ENCODE results near the gene ANKFN1.

The ANKFN1 gene

GRCh38 chr17:56152874-56153602, at the start of gene ANKFN1:
Gene ANKFN1 (plus strand): TSS chr17:56153475. CDS start chr17:56212668, 59,193 bp downstream.
- no peak for DNase-seq (ENCODE audit: low read depth in 2 of 3, low spot score in 1 of 3)

GRCh38 chr17:56108811-56109284, 44.4 kb upstream of the ANKFN1 start:
- no peak for DNase-seq (ENCODE audit: low read depth in 2 of 3, low spot score in 1 of 3)

DNA sequence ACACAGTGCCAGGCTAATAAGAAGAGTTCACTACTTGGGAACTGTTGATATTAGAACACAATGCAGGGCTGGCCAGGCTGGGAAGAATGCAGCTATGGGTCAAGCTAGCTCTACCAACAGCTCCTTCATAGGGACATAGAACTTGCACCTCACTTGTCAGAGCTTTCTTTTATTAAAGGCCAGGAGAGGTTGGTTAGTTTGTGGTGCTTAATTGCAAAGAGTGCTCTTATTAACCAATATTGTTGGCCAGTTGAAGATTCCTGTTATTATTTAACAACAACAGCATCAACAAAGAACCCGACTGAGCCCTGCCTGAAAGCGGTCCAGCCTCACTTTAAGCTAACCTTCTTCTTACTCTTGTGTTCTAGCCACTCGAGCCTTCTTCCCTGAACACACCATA, 43.4 kb upstream of the ANKFN1 start:
- DNase-seq (ENCODE audit: low read depth in 2 of 3, low spot score in 1 of 3), result no peak

- DNase-seq (ENCODE audit: low read depth in 2 of 3, low spot score in 1 of 3), result no peak
Measured at GRCh38 chr17:56110463-56111135, 42.7 kb upstream of the ANKFN1 start.

- DNase-seq (ENCODE audit: low read depth in 2 of 3, low spot score in 1 of 3), result no peak
Measured at GRCh38 chr17:56111706-56112485, 41.4 kb upstream of the ANKFN1 start.

- no peak for DNase-seq (ENCODE audit: low read depth in 2 of 3, low spot score in 1 of 3)
Measured at GRCh38 chr17:56113486-56113885, 39.8 kb upstream of the ANKFN1 start.

DNA sequence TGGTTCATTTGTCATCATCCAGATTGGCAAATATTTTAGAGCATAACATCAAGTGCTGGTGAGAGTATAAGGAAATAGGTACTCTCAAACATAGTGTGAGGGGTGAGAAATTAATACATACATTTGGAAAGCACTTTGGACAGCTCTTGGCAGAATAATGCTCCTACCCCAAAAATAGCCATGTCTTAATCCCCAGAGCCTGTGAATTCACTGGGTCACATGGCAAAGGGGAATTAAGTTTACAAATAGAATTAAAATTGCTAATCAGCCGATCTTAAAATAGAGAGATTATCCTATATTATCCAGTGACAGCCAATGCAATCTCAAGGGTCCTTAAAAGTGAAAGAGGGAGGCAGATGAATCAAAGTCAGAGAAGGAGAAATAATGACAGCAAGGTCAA, 38.8 kb upstream of the ANKFN1 start:
- no peak for DNase-seq (ENCODE audit: low read depth in 2 of 3, low spot score in 1 of 3)

DNA sequence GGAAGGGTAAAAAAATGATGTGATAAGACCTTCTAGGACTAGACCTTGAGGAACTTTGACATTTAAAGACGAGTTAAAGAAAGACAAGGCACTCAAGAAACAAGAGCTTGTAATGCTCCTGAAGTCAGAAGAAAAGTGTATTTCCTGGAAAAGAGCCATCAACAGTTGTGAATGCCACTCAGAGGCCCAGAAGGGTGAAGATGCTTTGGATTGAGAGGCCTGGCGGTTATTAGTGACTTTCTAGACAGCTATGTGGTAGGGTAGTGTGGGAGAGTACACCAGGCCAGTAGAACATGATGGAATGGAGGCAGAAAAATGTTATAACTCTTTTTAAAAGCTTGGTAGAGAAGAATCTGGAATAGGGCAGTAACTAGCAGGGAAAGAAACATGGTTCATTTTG, 34.1 kb upstream of the ANKFN1 start:
- DNase-seq (ENCODE audit: low read depth in 2 of 3, low spot score in 1 of 3), result no peak

GRCh38 chr17:56119936-56120335, 33.3 kb upstream of the ANKFN1 start:
- DNase-seq (ENCODE audit: low read depth in 2 of 3, low spot score in 1 of 3), result no peak

- DNase-seq (ENCODE audit: low read depth in 2 of 3, low spot score in 1 of 3), result no peak
Measured at GRCh38 chr17:56121191-56122051, 31.9 kb upstream of the ANKFN1 start.

- no peak for DNase-seq (ENCODE audit: low read depth in 2 of 3, low spot score in 1 of 3)
Measured at GRCh38 chr17:56125830-56126819, 27.1 kb upstream of the ANKFN1 start.

DNA sequence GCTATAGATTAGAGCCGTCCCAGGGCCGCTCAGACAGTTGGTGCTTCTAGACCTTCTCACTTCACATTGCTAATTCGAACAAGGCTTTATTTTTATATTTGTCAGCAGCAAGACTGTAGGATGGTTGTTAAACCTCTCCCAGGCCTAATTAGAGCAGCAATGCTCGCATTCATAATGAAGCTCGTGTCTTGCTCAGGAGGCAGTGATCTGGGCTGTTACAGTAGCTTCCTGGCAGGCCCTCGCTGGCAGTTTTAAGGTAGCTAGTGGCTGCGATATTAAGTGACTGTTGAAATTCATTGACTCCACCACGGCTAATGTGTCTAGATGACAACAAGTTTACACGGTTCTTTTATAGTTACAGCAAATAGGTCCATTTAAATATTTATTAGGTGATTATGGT, 23.2 kb upstream of the ANKFN1 start:
- DNase-seq (ENCODE audit: low read depth in 2 of 3, low spot score in 1 of 3), result no peak

DNA sequence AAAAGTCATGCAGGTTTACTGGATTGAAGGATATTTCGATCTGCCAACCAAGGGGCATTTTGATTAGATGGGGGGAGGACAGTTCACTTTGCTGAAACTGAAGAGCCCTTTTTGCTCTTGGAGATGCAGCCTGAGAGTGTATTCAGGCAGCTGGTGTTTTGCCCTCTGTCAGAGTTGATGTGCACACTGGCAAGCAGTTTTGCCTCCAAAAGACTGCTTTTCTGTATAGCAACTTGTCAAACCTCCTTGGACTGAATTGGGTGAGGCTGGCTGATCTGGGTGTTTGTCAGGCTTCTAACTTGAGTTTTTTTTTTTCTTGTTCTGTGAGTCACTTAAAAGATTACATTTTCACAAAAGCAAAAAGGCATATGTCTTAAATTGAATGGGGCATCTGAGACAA, 22.6 kb upstream of the ANKFN1 start:
- no peak for DNase-seq (ENCODE audit: low read depth in 2 of 3, low spot score in 1 of 3)

GRCh38 chr17:56131431-56131830, 21.8 kb upstream of the ANKFN1 start:
- DNase-seq (ENCODE audit: low read depth in 2 of 3, low spot score in 1 of 3), result no peak

DNA sequence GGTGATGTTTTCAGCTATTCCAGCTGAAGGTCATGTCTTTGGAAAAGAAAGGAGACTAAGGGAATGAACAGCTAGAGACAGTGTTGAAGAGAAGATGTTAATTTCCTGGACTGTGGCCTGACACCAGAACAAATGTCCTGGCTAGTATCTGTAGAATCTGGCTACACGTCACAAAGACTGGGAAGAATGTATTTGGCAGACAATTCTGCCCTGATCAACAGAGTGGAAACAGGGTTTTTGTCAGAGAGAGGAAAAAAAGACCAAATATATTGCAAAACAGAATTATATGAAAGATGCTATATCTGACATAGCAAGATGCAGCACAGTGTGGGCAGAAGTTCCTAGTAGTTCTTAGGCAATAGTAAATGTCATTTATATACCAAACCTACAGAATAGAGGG, 17.0 kb upstream of the ANKFN1 start:
- DNase-seq (ENCODE audit: low read depth in 2 of 3, low spot score in 1 of 3), result no peak

GRCh38 chr17:56141046-56141839, 12.0 kb upstream of the ANKFN1 start:
- no peak for DNase-seq (ENCODE audit: low read depth in 2 of 3, low spot score in 1 of 3)

GRCh38 chr17:56142325-56142724, 10.9 kb upstream of the ANKFN1 start:
- no peak for DNase-seq (ENCODE audit: low read depth in 2 of 3, low spot score in 1 of 3)

- DNase-seq (ENCODE audit: low read depth in 2 of 3, low spot score in 1 of 3), result no peak
Measured at GRCh38 chr17:56142781-56143180, 10.5 kb upstream of the ANKFN1 start.

DNA sequence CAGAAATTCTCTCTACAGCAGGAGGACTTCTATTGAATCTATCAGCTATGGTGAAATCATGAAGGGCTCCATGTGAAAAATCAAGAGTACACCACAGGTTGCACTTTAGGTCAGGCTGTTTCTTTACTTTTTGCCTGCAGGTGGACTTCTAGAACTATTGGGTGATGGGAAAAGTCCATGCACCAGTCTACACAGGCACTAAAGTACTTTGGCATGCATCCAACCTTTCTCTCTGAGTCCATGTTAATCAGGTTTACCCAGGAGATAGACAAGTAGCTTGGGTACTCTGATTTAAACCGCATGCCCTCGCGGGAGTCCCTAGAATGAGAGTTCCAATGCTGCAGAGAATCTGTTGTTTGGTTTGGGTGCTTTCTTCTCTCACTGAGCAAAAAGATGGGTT, 9.1 kb upstream of the ANKFN1 start:
- DNase-seq (ENCODE audit: low read depth in 2 of 3, low spot score in 1 of 3), result no peak
